Left renal cortex interstitium (tissue), 4 donors: ENCODE data around the gene FAU. TPM values are rescaled to one million over a fixed set of nuclear protein-coding genes. Genes with fewer than 3 reads are reported as not detected.
"Not testable (repeated sequence)": the region's sequence is repeated elsewhere in the genome, so short reads cannot be mapped to it uniquely, and the experiment has no call there.

ENCODE experiments used
- DNase-seq, 4 donors: peaks; one replicate each; pipeline ENCODE4 v3.0.0-alpha.2; 2013; ENCODE audit warnings: low read depth in 4 of 4, low spot score in 2 of 4, missing footprints in 1 of 4
- polyA plus RNA-seq, 4 donors: library from polyadenylated mRNA; unstranded; fragments of 120-200 nt; gene quantifications; one replicate each; pipeline ENCODE4 v1.2.1, GENCODE V29; 2013; ENCODE audit not compliant: insufficient read length in 4 of 4

Gene FAU
- polyA plus RNA-seq, 4 donors, result 643 to 971 (median 752) TPM

GRCh38 chr11:65124480-65125196 is 2.7 kb upstream of the FAU start:
- DNase-seq, result no peak

DNA sequence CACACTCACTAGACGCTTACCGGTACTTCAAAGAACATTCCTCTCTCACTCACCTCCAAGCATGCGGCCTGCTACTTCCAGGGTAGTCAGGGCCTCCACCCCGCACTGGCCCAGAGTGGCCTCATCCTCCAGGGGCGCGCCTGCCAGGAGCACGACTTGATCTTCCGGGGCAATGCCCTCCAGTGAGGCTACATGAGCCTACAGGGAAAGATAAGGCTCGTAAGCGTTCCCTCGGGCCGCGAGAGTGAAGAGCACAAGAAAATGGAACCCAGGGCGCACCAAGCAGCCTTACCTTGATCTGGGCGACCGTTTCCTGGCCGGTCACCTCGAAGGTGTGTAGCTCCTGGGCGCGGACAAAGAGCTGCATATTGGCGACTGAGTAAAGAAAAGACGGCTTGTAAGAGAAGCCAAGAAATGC is 478 bp downstream of the FAU start:
- DNase-seq, result no peak

- no peak for DNase-seq
Measured at GRCh38 chr11:65120831-65121230, 1.1 kb downstream of the FAU start.

GRCh38 chr11:65119670-65119995 is 2.3 kb downstream of the FAU start:
- DNase-seq, result no peak

DNA sequence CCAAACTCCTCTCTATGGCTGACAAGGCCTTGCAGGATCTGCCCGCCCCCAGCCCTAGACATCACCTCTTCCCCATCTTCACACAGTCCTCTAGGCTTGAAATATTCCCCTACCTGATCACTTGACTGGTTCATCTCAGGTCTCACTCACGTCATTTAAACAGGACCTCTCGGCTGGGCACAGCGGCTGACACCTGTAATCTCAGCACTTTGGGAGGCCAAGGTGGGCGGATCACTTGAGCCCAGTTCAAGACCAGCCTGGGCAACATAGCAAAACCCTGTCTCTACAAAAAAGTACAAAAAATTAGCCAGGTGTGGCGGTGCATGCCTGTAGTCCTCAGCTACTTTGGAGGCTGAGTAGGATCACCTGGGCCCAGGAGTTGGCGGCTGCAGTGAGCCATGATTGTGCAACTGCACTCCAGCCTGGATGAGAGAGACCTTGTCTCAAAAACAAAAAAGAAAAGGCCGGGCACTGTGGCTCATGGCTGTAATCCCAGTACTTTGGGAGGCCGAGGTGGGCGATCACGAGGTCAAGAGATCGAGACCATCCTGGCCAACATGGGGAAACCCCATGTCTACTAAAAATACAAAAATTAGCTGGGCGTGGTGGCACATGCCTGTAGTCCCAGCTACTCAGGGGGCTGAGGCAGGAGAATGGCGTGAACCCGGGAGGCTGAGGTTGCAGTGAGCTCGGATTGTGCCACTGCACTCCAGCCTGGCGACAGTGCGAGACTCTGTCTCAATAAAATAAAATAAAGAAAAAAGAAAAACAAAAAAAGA is 2.9 kb downstream of the FAU start:
- not testable (repeated sequence) for DNase-seq

GRCh38 chr11:65118097-65118837 is 3.7 kb downstream of the FAU start:
- DNase-seq, result no peak

GRCh38 chr11:65117206-65118096 is 4.5 kb downstream of the FAU start, which contains the start of gene ZNHIT2:
Gene ZNHIT2 (minus strand): TSS chr11:65117701. CDS start chr11:65117653, 48 bp downstream.
- DNase-seq, result peak in 3 of 4 donors; percentile 96 to 98 (median 98)

DNA sequence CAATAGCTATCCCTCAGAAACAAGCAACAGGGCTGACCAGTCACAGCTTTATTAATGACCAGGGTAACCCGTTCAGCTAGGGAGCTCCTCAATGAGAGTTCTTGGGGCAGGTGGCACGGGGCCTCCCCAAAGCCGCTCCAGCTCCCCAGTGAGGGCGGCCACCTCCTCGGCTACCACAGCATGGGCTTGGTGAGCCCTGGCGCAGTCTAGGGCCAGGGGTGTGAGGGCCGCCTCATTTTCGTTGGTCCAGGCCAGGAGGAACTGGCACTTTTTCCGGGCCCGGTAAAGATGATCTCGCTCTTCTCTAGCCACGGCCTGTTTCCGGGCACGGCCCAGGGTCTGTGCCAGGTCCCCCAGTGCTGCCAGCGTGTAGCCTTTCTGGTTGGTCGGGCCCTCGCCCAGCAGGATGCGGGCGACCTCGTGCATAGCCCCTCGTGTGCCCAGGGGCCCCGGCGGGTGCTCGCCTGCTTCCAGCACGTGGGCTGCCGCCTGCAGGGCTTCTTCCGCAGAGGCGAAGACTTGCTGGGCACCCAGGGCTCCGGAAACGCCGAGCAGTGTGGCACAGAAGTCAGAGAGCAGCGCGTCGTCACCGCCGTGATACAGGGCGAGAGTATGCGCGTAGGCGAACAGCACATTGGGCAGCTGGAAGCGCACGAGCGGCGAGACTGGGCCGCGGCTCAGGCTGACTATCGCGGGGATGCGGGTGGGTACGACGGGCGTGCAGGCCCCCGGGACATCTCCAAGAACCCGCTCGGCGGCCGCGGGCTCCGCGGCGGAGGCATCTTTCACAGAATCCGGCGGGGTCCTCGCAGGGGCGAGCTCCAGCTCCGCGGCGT is 5.3 kb downstream of the FAU start:
- no peak for DNase-seq

DNA sequence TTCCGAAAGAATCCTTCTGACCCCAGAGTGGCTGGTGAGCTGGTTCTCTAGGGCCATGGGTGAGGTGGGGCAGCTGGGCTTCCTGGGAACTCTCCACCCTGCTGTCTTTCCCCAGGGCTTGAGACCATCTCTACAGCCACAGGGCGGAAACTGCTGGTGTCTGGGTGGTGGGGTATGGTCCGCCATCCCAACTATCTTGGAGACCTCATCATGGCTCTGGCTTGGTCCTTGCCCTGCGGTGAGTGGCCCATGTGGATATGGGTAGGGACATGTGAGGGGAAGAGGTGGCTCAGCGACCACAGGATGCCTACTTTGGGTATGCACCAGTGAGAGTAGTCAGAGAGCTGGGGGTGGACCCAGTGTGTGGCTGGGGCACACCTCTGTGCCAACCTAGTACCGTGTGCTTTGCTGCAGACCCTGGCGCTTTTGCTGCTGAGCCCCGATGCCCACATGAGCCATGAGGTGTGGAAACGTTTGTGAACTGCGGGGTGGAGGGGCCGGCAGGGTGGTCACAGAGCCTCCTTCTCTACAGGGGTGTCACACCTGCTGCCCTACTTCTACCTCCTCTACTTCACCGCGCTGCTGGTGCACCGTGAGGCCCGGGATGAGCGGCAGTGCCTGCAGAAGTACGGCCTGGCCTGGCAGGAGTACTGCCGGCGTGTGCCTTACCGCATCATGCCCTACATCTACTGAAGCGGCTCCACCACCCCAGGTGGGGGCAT is 6.4 kb downstream of the FAU start:
- DNase-seq, result no peak

- DNase-seq, result no peak
Measured at GRCh38 chr11:65114538-65115171, 7.3 kb downstream of the FAU start.

- DNase-seq, result no peak
Measured at GRCh38 chr11:65113839-65114238, 8.1 kb downstream of the FAU start.

- no peak for DNase-seq
Measured at GRCh38 chr11:65113361-65113756, 8.6 kb downstream of the FAU start.

DNA sequence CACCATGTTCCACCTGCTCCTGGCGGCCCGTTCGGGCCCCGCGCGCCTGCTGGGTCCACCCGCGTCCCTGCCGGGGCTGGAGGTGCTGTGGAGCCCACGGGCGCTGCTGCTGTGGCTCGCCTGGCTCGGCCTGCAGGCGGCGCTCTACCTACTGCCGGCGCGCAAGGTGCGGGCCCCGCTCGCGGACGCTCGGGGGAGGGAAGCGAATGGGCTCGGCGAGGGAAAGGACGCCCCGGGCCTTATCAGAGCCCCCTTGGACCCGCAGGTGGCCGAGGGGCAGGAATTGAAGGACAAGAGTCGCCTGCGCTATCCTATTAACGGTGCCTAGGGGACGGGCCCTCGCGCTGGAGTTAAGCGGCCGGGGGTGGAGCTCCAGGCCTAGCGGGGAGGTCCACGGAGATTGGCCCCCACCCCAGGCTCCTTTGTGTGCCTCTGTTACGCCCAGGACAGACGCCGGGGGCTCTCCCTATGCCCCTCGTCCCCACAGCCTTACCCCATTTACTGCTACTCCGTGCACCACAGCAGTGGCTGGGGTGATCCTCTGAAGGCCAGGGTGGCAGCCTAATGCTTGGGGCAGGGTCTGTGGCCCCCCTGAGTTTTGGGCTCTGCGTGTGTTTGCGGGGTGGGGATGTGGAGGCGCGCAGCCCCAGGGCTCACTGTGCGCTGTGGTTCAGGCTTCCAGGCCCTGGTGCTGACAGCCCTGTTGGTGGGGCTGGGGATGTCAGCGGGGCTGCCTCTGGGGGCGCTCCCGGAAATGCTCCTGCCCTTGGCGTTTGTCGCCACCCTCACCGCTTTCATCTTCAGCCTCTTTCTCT is 9.2 kb downstream of the FAU start:
- no peak for DNase-seq

GRCh38 chr11:65111744-65112545 is 10.0 kb downstream of the FAU start, which contains the start of gene TM7SF2:
Gene TM7SF2 (plus strand): TSS chr11:65111872. CDS start chr11:65112016, 144 bp downstream.
- peak in 2 of 4 donors; percentile 82 to 91 for DNase-seq

DNA sequence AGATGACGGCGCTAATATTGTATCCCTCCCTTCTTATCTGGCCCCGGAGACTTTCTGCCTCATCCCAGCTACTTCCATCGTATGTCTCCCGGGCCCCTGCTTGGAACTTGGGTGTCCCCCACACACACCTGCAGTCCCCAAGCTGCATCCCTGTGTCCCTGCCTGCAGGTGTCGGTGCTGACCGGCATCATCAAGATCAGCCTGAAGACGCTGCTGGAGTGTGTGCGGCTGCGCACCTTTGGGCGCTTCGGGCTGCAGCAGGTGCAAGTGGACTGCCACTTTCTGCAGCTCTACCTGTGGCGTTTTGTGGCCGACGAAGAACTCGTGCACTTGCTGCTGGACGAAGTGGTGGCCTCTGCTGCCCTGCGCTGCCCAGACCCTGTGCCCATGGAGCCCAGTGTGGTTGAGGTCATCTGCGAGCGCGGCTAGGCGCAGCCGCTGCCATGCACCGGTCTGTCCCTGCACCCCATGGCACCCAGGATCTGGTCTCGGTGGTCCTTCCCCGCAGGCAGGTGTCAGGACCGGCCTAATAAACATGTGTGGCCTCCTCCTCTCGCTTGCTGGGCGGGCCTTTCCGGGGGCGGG is 10.7 kb downstream of the FAU start:
- no peak for DNase-seq

- peak in 2 of 4 donors; percentile 53 to 76 for DNase-seq
Measured at GRCh38 chr11:65110354-65110861, 11.5 kb downstream of the FAU start.
